Transverse colon (tissue), 4 donors: Measurements from ENCODE around the gene LOX. TPM values are rescaled to one million over a fixed set of nuclear protein-coding genes. Genes with fewer than 3 reads are reported as not detected.

Experiments used
- DNase-seq: peaks from one replicate; pipeline ENCODE4 v3.0.0-alpha.2; 2019
- H3K27ac ChIP-seq, 4 donors: fragments of 200-600 bp; sonication (generic); 2 replicates each; pipeline ENCODE4 v1.5.1; 2016 to 2018; ENCODE audit warnings: inconsistent platforms in 4 of 4
- H3K27me3 ChIP-seq: fragments of 200-600 bp; sonication (generic); 2 replicates; pipeline ENCODE4 v1.5.1; 2017; ENCODE audit warnings: inconsistent platforms
- H3K36me3 ChIP-seq, 4 donors: fragments of 200-600 bp; sonication (generic); 2 replicates each; pipeline ENCODE4 v1.5.1; 2017 to 2019; ENCODE audit warnings: inconsistent platforms in 4 of 4
- H3K4me1 ChIP-seq, 4 donors: fragments of 200-600 bp; sonication (generic); 2 replicates each; pipeline ENCODE4 v1.5.1; 2017 to 2020; ENCODE audit warnings: inconsistent platforms in 4 of 4
- H3K4me3 ChIP-seq, 4 donors: fragments of 200-600 bp; sonication (generic); 1 replicate in 1 of 4; 2 replicates in 3 of 4; pipeline versions ENCODE4 v1.5.1 to v1.6.1; 2017 to 2019; ENCODE audit warnings: inconsistent platforms in 4 of 4
- H3K9me3 ChIP-seq, 2 donors: fragments of 200-600 bp; sonication (generic); 2 replicates each; pipeline ENCODE4 v1.5.1; 2017 to 2019; ENCODE audit warnings: inconsistent platforms in 2 of 2
- CTCF ChIP-seq, 5 experiments: fragments of 200-600 bp in 3 of 5; fragments of 450-650 bp in 2 of 5; sonication (generic) in 3 of 5; IDR thresholded peaks; 1 replicate in 2 of 5; 2 replicates in 3 of 5; pipeline ENCODE4 v1.5.1; 2016 to 2017; ENCODE audit warnings: antibody characterized with exemption in 5 of 5, inconsistent platforms in 3 of 5, mild to moderate bottlenecking in 2 of 5, moderate library complexity in 1 of 5
- EP300 ChIP-seq: sonication (generic); formaldehyde crosslinking; IDR thresholded peaks from one replicate; pipeline ENCODE4 v1.6.1; 2017; ENCODE audit warnings: antibody characterized with exemption, low read depth
- POLR2A ChIP-seq: fragments of 450-650 bp; IDR thresholded peaks from one replicate; pipeline ENCODE4 v1.6.1; 2016; ENCODE audit warnings: antibody characterized with exemption, mild to moderate bottlenecking, moderate library complexity
- POLR2AphosphoS5 ChIP-seq, 3 donors: sonication (generic); formaldehyde crosslinking; IDR thresholded peaks; one replicate each; pipeline ENCODE4 v1.6.1; 2016; ENCODE audit warnings: antibody characterized with exemption in 3 of 3
- WGBS, 2 donors: methylation state at CpG; one replicate each; pipeline ENCODE4 v1.1.5; 2018; ENCODE audit warnings: low coverage in 1 of 2; 5-methylcytosine and 5-hydroxymethylcytosine counted together
- in situ Hi-C, 4 donors: fragments of 200-750 bp; cut with MboI; loops; one replicate each; pipeline versions ENCODE4 v1.15.0 to v1.15.1; 2017; ENCODE audit warnings: low sequenced_read_pairs in 3 of 4, low pct_ligation_motif_present in 1 of 4, low pct_unique_long_range_greater_than_20kb in 1 of 4
- intact Hi-C: fragments of 100-400 bp; cut with DNase I; formaldehyde crosslinking; loops from one replicate; pipeline ENCODE4 v1.15.1; 2023; ENCODE audit warnings: low total_unique reads
- total RNA-seq, 4 donors: library from RNA; depleted of rRNA; stranded (reverse); fragments of >200 nt; gene quantifications; one replicate each; pipeline ENCODE4 v1.1.0, GENCODE V29; 2016

LOX gene
- total RNA-seq, 4 donors from 2014 or later: 1.2 to 24.3 (median 6.3) TPM

GRCh38 chr5:122119205-122119604 is 41.1 kb upstream of the LOX start:
- no peaks in the 10 kb centered on the region for H3K4me1 ChIP-seq
- no peak for DNase-seq
- 69 to 75% methylated on average over 3 of the region's 3 CpGs for WGBS, 2 donors
- no peak for TF ChIP-seq POLR2AphosphoS5 (IDR thresholded peaks at IDR 0.05)
- no peak for TF ChIP-seq CTCF (IDR thresholded peaks at IDR 0.05)
- no peak for TF ChIP-seq EP300
- TF ChIP-seq POLR2A: no peak
- H3K27ac ChIP-seq: no peak overlapping the region
- no peaks in the 10 kb centered on the region for H3K36me3 ChIP-seq
- H3K9me3 ChIP-seq: no peaks in the 10 kb centered on the region
- in situ Hi-C loops (no loop called here), intact Hi-C loops (no loop called here)
- no peak overlapping the region for H3K4me3 ChIP-seq
- H3K27me3 ChIP-seq: no peaks in the 10 kb centered on the region

GRCh38 chr5:122118356-122118948 is 40.4 kb upstream of the LOX start:
- no peaks in the 10 kb centered on the region for H3K4me1 ChIP-seq
- intact Hi-C loops: no loop called here
- H3K9me3 ChIP-seq: no peaks in the 10 kb centered on the region
- no peak for DNase-seq
- no peak overlapping the region for H3K4me3 ChIP-seq
- 67 to 80% methylated on average over 1 of the region's 1 CpG for whole genome bisulfite sequencing, 2 donors
- TF ChIP-seq POLR2A: no peak
- TF ChIP-seq POLR2AphosphoS5 (IDR thresholded peaks at IDR 0.05): no peak
- H3K27me3 ChIP-seq: no peaks in the 10 kb centered on the region
- no peak overlapping the region for H3K27ac ChIP-seq
- no peaks in the 10 kb centered on the region for H3K36me3 ChIP-seq
- in situ Hi-C loops: no loop called here

- no peaks in the 10 kb centered on the region for H3K27me3 ChIP-seq
- intact Hi-C loops (no loop called here), in situ Hi-C loops (no loop called here)
- DNase-seq: no peak
- 38 to 59% methylated on average over 2 of the region's 2 CpGs for WGBS, 2 donors
- H3K36me3 ChIP-seq: no peaks in the 10 kb centered on the region
- H3K9me3 ChIP-seq: no peaks in the 10 kb centered on the region
- no peak overlapping the region for H3K27ac ChIP-seq
- TF ChIP-seq POLR2AphosphoS5 (IDR thresholded peaks at IDR 0.05) (no peak), POLR2A (no peak)
- no peak overlapping the region for H3K4me3 ChIP-seq
- H3K4me1 ChIP-seq: no peaks in the 10 kb centered on the region
Measured at GRCh38 chr5:122114501-122114900, 36.4 kb upstream of the LOX start.

GRCh38 chr5:122112733-122113558 is 34.9 kb upstream of the LOX start:
- no peak for DNase-seq
- intact Hi-C loops (no loop called here), in situ Hi-C loops (no loop called here)
- 82 to 100% methylated on average over 1 to 5 of the region's 6 CpGs for WGBS, 2 donors
- H3K4me3 ChIP-seq: no peak overlapping the region
- H3K27me3 ChIP-seq: no peaks in the 10 kb centered on the region
- no peaks in the 10 kb centered on the region for H3K9me3 ChIP-seq
- no peak overlapping the region for H3K27ac ChIP-seq
- H3K4me1 ChIP-seq: no peaks in the 10 kb centered on the region
- no peaks in the 10 kb centered on the region for H3K36me3 ChIP-seq
- TF ChIP-seq CTCF (IDR thresholded peaks at IDR 0.05): no peak
- TF ChIP-seq POLR2AphosphoS5 (IDR thresholded peaks at IDR 0.05): no peak
- TF ChIP-seq POLR2A: no peak
- no peak for TF ChIP-seq EP300

GRCh38 chr5:122112063-122112462 is 34.0 kb upstream of the LOX start:
- no peak for DNase-seq
- H3K4me3 ChIP-seq: no peak overlapping the region
- in situ Hi-C loops (no loop called here), intact Hi-C loops (no loop called here)
- H3K4me1 ChIP-seq: no peaks in the 10 kb centered on the region
- 37% methylated on average over 3 of the region's 3 CpGs for WGBS, 2 donors
- no peaks in the 10 kb centered on the region for H3K27me3 ChIP-seq
- TF ChIP-seq POLR2A (no peak), CTCF (IDR thresholded peaks at IDR 0.05) (no peak)
- no peaks in the 10 kb centered on the region for H3K9me3 ChIP-seq
- no peak overlapping the region for H3K27ac ChIP-seq
- H3K36me3 ChIP-seq: no peaks in the 10 kb centered on the region
